Right lobe of liver (tissue), 4 donors: ENCODE measurements around the gene AGTRAP.

Experiments used
- CTCF ChIP-seq, 4 donors: fragments of 200-600 bp in 3 of 4; fragments of 450-650 bp in 1 of 4; IDR thresholded peaks; one replicate each; pipeline versions ENCODE4 v1.5.1 to v1.8.0; 2016 to 2022; ENCODE audit warnings: antibody characterized with exemption in 4 of 4, mild to moderate bottlenecking in 2 of 4
- POLR2A ChIP-seq: fragments of 450-650 bp; IDR thresholded peaks from one replicate; pipeline ENCODE4 v1.6.1; 2017; ENCODE audit warnings: antibody characterized with exemption, mild to moderate bottlenecking
- donor health status: DM: no; HTN: no; CAD: no.
- donor health status: DM: no; HTN: no; CAD: no.
- donor health status: DM: no; HTN: yes; CAD: no.

GRCh38 chr1:11764115-11764514 lies 28.2 kb downstream of the AGTRAP start:
- TF ChIP-seq POLR2A (no peak), CTCF (IDR thresholded peaks at IDR 0.05) (no peak)
